Esophagus muscularis mucosa (tissue), 4 donors: ENCODE measurements around the gene MET.

Experiments
- CTCF ChIP-seq, 3 experiments: fragments of 200-600 bp in 2 of 3; fragments of 450-650 bp in 1 of 3; sonication (generic) in 2 of 3; IDR thresholded peaks; one replicate each; pipeline ENCODE4 v1.5.1; 2017 to 2019; ENCODE audit warnings: antibody characterized with exemption in 3 of 3, mild to moderate bottlenecking in 2 of 3, moderate library complexity in 1 of 3
- EP300 ChIP-seq: sonication (generic); formaldehyde crosslinking; IDR thresholded peaks from one replicate; pipeline ENCODE4 v1.6.1; 2017; ENCODE audit warnings: antibody characterized with exemption
- POLR2A ChIP-seq: fragments of 450-650 bp; IDR thresholded peaks from one replicate; pipeline ENCODE4 v1.6.1; 2017; ENCODE audit warnings: antibody characterized with exemption, moderate library complexity, mild to moderate bottlenecking, low read depth

- no peak for TF ChIP-seq CTCF (IDR thresholded peaks at IDR 0.05)
- TF ChIP-seq EP300: no peak
- TF ChIP-seq POLR2A: no peak
Measured at GRCh38 chr7:116766881-116767280, 94.9 kb downstream of the MET start.
